Measurements from ENCODE around the gene CBY2. TPM values are rescaled to one million over a fixed set of nuclear protein-coding genes. Genes with fewer than 3 reads are reported as not detected.

Gene CBY2
- total RNA-seq, 6 donors from 2014 or later = not detected

GRCh38 chr13:45763419-45763818 is 61.3 kb downstream of the CBY2 start:
- no peak for TF ChIP-seq POLR2AphosphoS5 (IDR thresholded peaks at IDR 0.05)
- no peak for TF ChIP-seq POLR2A (IDR thresholded peaks at IDR 0.05)
- no peak for TF ChIP-seq CTCF (IDR thresholded peaks at IDR 0.05)
- TF ChIP-seq EP300 (IDR thresholded peaks at IDR 0.05) = no peak
- DNase-seq = peak in 1 of 2 donors; percentile 46
- Histone ChIP-seq H3K27me3 (no peaks in the 10 kb centered on the region), H3K4me1 (no peaks in the 10 kb centered on the region), H3K36me3 (no peaks in the 10 kb centered on the region), H3K9me3 (peaks cover 0 to 3% (median 1%) of the 10 kb centered on the region in 4 donors), H3K4me3 (no peak overlapping the region), H3K27ac (no peak overlapping the region)
- no peak for ATAC-seq (ENCODE audit: low FRiP score in 2 of 2)
- WGBS, 2 donors = 83 to 92% methylated on average over 4 of the region's 4 CpGs

Small RNA genes lying within 50 kb of the gene (small RNA-seq; reads per million reads assigned to genes)
- 0 reads per million in 4 donors for gene RF00017

Other genes with a start within 250 kb of the CBY2 start
- gene COG3, start 237.4 kb upstream of the CBY2 start, total RNA-seq = 10 to 100 TPM; 20.5 to 48.2 (median 38.8) TPM
- not detected for gene ERICH6B, start 86.6 kb upstream of the CBY2 start, total RNA-seq
- gene SIAH3, start 149.4 kb downstream of the CBY2 start, total RNA-seq = under 1 TPM in 5 of 6 donors, not detected in 1; under 0.01 to 0.39 (median 0.03) TPM

Measured in upper lobe of left lung (tissue), 6 donors.